Fibroblast of villous mesenchyme (primary cell): ENCODE measurements around the gene IL22RA2. TPM values are rescaled to one million over a fixed set of nuclear protein-coding genes. Genes with fewer than 3 reads are reported as not detected.
A peak's percentile ranks its signal among the peaks of the same experiment; 100 is the strongest.

Experiments used
- DNase-seq: peaks from one replicate; pipeline ENCODE4 v3.0.0-alpha.2; 2010; ENCODE audit warnings: low read depth
- H3K4me3 ChIP-seq: 2 replicates; pipeline ENCODE4 v1.5.1; 2011; ENCODE audit warnings: low read depth, mild to moderate bottlenecking, low read length
- CTCF ChIP-seq: IDR thresholded peaks from 2 replicates; pipeline ENCODE4 v1.5.1; 2012; ENCODE audit warnings: low read depth, mild to moderate bottlenecking, low read length; ENCODE audit not compliant: insufficient read depth
- total RNA-seq: library from RNA; depleted of rRNA; stranded (reverse); fragments of >200 nt; gene quantifications from 2 replicates; pipeline ENCODE4 v1.2.3, GENCODE V29; 2012

IL22RA2 gene
- total RNA-seq, 1 donor = not detected

GRCh38 chr6:137200288-137200687 lies 26.8 kb upstream of the IL22RA2 start:
- no peak for TF ChIP-seq CTCF
- H3K4me3 ChIP-seq = no peak overlapping the region
- no peak for DNase-seq

- no peak for TF ChIP-seq CTCF
- no peak for DNase-seq
- no peak overlapping the region for H3K4me3 ChIP-seq
Measured at GRCh38 chr6:137197684-137198645, 24.5 kb upstream of the IL22RA2 start.

GRCh38 chr6:137193256-137194070 lies 20.0 kb upstream of the IL22RA2 start:
- H3K4me3 ChIP-seq = no peak overlapping the region
- no peak for DNase-seq
- no peak for TF ChIP-seq CTCF

- no peak for DNase-seq
- H3K4me3 ChIP-seq = no peak overlapping the region
- TF ChIP-seq CTCF = no peak
Measured at GRCh38 chr6:137192821-137193220, 19.4 kb upstream of the IL22RA2 start.

GRCh38 chr6:137191670-137192069 lies 18.2 kb upstream of the IL22RA2 start:
- no peak for TF ChIP-seq CTCF
- no peak overlapping the region for H3K4me3 ChIP-seq
- peak; percentile 34 for DNase-seq

GRCh38 chr6:137191236-137191635 lies 17.8 kb upstream of the IL22RA2 start:
- no peak for DNase-seq
- H3K4me3 ChIP-seq = no peak overlapping the region
- TF ChIP-seq CTCF = no peak
